CD14-positive monocyte (primary cell): ENCODE results near the gene HOXD4. TPM values are rescaled to one million over a fixed set of nuclear protein-coding genes. Genes with fewer than 3 reads are reported as not detected.

Source experiments
- DNase-seq, 3 donors: peaks; one replicate each; pipeline ENCODE4 v3.0.0-alpha.2; 2011 to 2022
- H2AFZ ChIP-seq: 2 replicates; pipeline ENCODE4 v1.6.0; 2012; ENCODE audit warnings: mild to moderate bottlenecking, low read depth, low read length, inconsistent platforms; ENCODE audit not compliant: insufficient read depth, poor library complexity, severe bottlenecking
- H3K27ac ChIP-seq, 2 donors: 1 replicate in 1 of 2; 2 replicates in 1 of 2; pipeline ENCODE4 v1.5.1; 2012 to 2013; ENCODE audit warnings: low read length in 2 of 2, control low read depth in 1 of 2, inconsistent platforms in 1 of 2, low read depth in 1 of 2, mild to moderate bottlenecking in 1 of 2
- H3K27me3 ChIP-seq, 2 donors: one replicate each; pipeline versions ENCODE4 v1.6.0 to v1.6.1; 2011 to 2013; ENCODE audit warnings: low read length in 2 of 2; ENCODE audit not compliant: control insufficient read depth in 2 of 2, insufficient read depth in 2 of 2
- H3K36me3 ChIP-seq, 2 donors: replicated peaks in 1 of 2; 1 replicate in 1 of 2; 2 replicates in 1 of 2; pipeline versions ENCODE4 v1.5.1 to v1.6.1; 2012 to 2013; ENCODE audit warnings: low read length in 2 of 2, control low read depth in 1 of 2, inconsistent platforms in 1 of 2, mild to moderate bottlenecking in 1 of 2; ENCODE audit not compliant: insufficient read depth in 2 of 2, control insufficient read depth in 1 of 2
- H3K4me1 ChIP-seq, 2 donors: 1 replicate in 1 of 2; 2 replicates in 1 of 2; pipeline versions ENCODE4 v1.5.1 to v1.6.1; 2012 to 2013; ENCODE audit warnings: low read length in 2 of 2, control low read depth in 1 of 2, inconsistent platforms in 1 of 2, mild to moderate bottlenecking in 1 of 2, moderate library complexity in 1 of 2; ENCODE audit not compliant: insufficient read depth in 2 of 2, control insufficient read depth in 1 of 2
- H3K4me2 ChIP-seq: replicated peaks from 2 replicates; pipeline ENCODE3; 2012; ENCODE audit warnings: low read length, moderate library complexity, mild to moderate bottlenecking; ENCODE audit not compliant: poor library complexity, severe bottlenecking; ENCODE audit errors: extremely low read depth
- H3K4me3 ChIP-seq, 3 experiments: fragments of 200-600 bp in 1 of 3; sonication (generic) in 1 of 3; replicated peaks in 1 of 3; 1 replicate in 2 of 3; 2 replicates in 1 of 3; pipeline ENCODE4 v1.5.1; 2011 to 2013; ENCODE audit warnings: low read length in 3 of 3, mild to moderate bottlenecking in 3 of 3, control low read depth in 2 of 3, low read depth in 2 of 3, inconsistent platforms in 1 of 3, moderate library complexity in 1 of 3
- H3K79me2 ChIP-seq: 2 replicates; pipeline ENCODE4 v1.6.0; 2012; ENCODE audit warnings: mild to moderate bottlenecking, control low read depth, inconsistent platforms, low read length, moderate library complexity; ENCODE audit not compliant: insufficient read depth
- H3K9ac ChIP-seq: 2 replicates; pipeline ENCODE4 v1.6.0; 2017; ENCODE audit warnings: low read length, mild to moderate bottlenecking; ENCODE audit not compliant: insufficient read depth, poor library complexity, severe bottlenecking
- H3K9me3 ChIP-seq, 2 donors: replicated peaks in 1 of 2; 1 replicate in 1 of 2; 2 replicates in 1 of 2; pipeline versions ENCODE4 v1.5.1 to v1.6.1; 2012 to 2013; ENCODE audit warnings: low read length in 2 of 2, control low read depth in 1 of 2; ENCODE audit not compliant: control insufficient read depth in 1 of 2, insufficient read depth in 1 of 2
- H4K20me1 ChIP-seq: 2 replicates; pipeline ENCODE4 v1.6.0; 2012; ENCODE audit warnings: mild to moderate bottlenecking, low read length, control low read depth, moderate library complexity; ENCODE audit not compliant: insufficient read depth
- H3K27ac Mint-ChIP-seq, 7 donors: one replicate each; pipeline ENCODE4 v1.8.0; 2020; ENCODE audit warnings: mild to moderate bottlenecking in 7 of 7, mixed read lengths in 7 of 7, moderate library complexity in 6 of 7, inconsistent platforms in 2 of 7
- H3K27me3 Mint-ChIP-seq, 3 donors: one replicate each; pipeline ENCODE4 v1.8.0; 2021 to 2022; ENCODE audit warnings: low read depth in 3 of 3, mild to moderate bottlenecking in 3 of 3, mixed read lengths in 3 of 3, moderate library complexity in 3 of 3, inconsistent platforms in 1 of 3
- H3K36me3 Mint-ChIP-seq, 2 donors: one replicate each; pipeline ENCODE4 v1.8.0; 2020; ENCODE audit warnings: mixed read lengths in 2 of 2, inconsistent platforms in 1 of 2, mild to moderate bottlenecking in 1 of 2
- H3K4me1 Mint-ChIP-seq: one replicate; pipeline ENCODE4 v1.8.0; 2020; ENCODE audit warnings: mild to moderate bottlenecking, mixed read lengths
- H3K4me3 Mint-ChIP-seq, 2 donors: one replicate each; pipeline ENCODE4 v1.8.0; 2020; ENCODE audit warnings: mild to moderate bottlenecking in 2 of 2, mixed read lengths in 2 of 2, moderate library complexity in 1 of 2
- H3K9me3 Mint-ChIP-seq, 7 donors: one replicate each; pipeline ENCODE4 v1.8.0; 2020 to 2022; ENCODE audit warnings: mixed read lengths in 7 of 7, mild to moderate bottlenecking in 6 of 7, moderate library complexity in 6 of 7, inconsistent platforms in 2 of 7
- CTCF ChIP-seq: fragments of 200-600 bp; IDR thresholded peaks from one replicate; pipeline ENCODE4 v1.8.0; 2022; ENCODE audit warnings: antibody characterized with exemption, mild to moderate bottlenecking
- WGBS: methylation state at CpG from one replicate; pipeline ENCODE4 v1.1.5; 2013; ENCODE audit warnings: missing lambda C conversion rate; ENCODE audit not compliant: insufficient coverage; 5-methylcytosine and 5-hydroxymethylcytosine counted together
- intact Hi-C, 2 donors: fragments of 100-400 bp; cut with micrococcal nuclease; formaldehyde crosslinking; loops; one replicate each; pipeline versions ENCODE4 v1.15.0 to v1.15.1; 2023
- polyA plus RNA-seq, 3 donors: library from polyadenylated mRNA; depleted of rRNA in 1 of 3; unstranded in 2 of 3; stranded (reverse) in 1 of 3; fragments of 300-500 nt in 2 of 3; fragments of >200 nt in 1 of 3; fragmentation: Illumina TruSeq in 2 of 3; gene quantifications; 1 replicate in 2 of 3; 2 replicates in 1 of 3; pipeline ENCODE4 v1.2.3, GENCODE V29; 2012 to 2021

The HOXD4 gene
- polyA plus RNA-seq, 3 donors, result not detected

- peak overlapping the region; percentile 72 for H3K4me2 ChIP-seq
- no peaks in the 10 kb centered on the region for H4K20me1 ChIP-seq
- WGBS, result 4% methylated on average over 40 of the region's 47 CpGs
- Mint-ChIP-seq H3K4me3 (peak overlapping the region; percentile 73 to 84), H3K9me3 (peaks cover 0 to 32% (median 25%) of the 10 kb centered on the region in 7 donors), H3K36me3 (peaks cover 2 to 12% of the 10 kb centered on the region in 2 donors), H3K27me3 (peaks cover 91 to 99% (median 95%) of the 10 kb centered on the region in 3 donors), H3K27ac (no peak overlapping the region), H3K4me1 (peaks cover 19% of the 10 kb centered on the region)
- H3K4me3 ChIP-seq, result peak overlapping the region in 2 of 3 experiments; percentile 11 to 68
- H3K36me3 ChIP-seq, result no peaks in the 10 kb centered on the region
- no peak overlapping the region for H3K27ac ChIP-seq
- peaks cover 6 to 64% of the 10 kb centered on the region in 2 donors for H3K9me3 ChIP-seq
- peaks cover 88 to 97% of the 10 kb centered on the region in 2 donors for H3K27me3 ChIP-seq
- TF ChIP-seq CTCF, result no peak
- peak in 1 of 3 donors; percentile 25 for DNase-seq
- H3K79me2 ChIP-seq, result no peaks in the 10 kb centered on the region
- peaks cover 5 to 12% of the 10 kb centered on the region in 2 donors for H3K4me1 ChIP-seq
- H3K9ac ChIP-seq, result no peak overlapping the region
- H2AFZ ChIP-seq, result peak overlapping the region; percentile 65
- intact Hi-C loops, result loop anchor here (5.0 kb wide), 2 partner anchors 40 to 1025 kb away; partner anchors contain the start of gene EVX2 (in 1 of the 2)
Observed at GRCh38 chr2:176122052-176122682, 29.2 kb upstream of the HOXD4 start.

- peak within 1 kb of the TSS; percentile 73 to 84 for H3K4me3 Mint-ChIP-seq
- intact Hi-C loops, result loop anchor here (5.0 kb wide), 2 partner anchors 41 to 1024 kb away; partner anchors contain the start of gene EVX2 (in 1 of the 2)
- peaks cover 0 to 30% (median 21%) of the 10 kb centered on the region in 7 donors for H3K9me3 Mint-ChIP-seq
- Histone ChIP-seq H2AFZ (peak within 1 kb of the TSS; percentile 65), H3K79me2 (no peaks in the 10 kb centered on the region), H3K9ac (no peak within 1 kb of the TSS), H3K4me1 (peaks cover 5 to 12% of the 10 kb centered on the region in 2 donors), H3K4me2 (peak within 1 kb of the TSS; percentile 72), H4K20me1 (no peaks in the 10 kb centered on the region), H3K27ac (no peak within 1 kb of the TSS), H3K36me3 (no peaks in the 10 kb centered on the region), H3K4me3 (peak within 1 kb of the TSS in 2 of 3 experiments; percentile 11 to 68), H3K27me3 (peaks cover 88 to 97% of the 10 kb centered on the region in 2 donors), H3K9me3 (peaks cover 3 to 64% of the 10 kb centered on the region in 2 donors)
- no peak within 1 kb of the TSS for H3K27ac Mint-ChIP-seq
- no peak for TF ChIP-seq CTCF
- peaks cover 0 to 11% of the 10 kb centered on the region in 2 donors for H3K36me3 Mint-ChIP-seq
- DNase-seq, result no peak
- 3% methylated on average over 84 of the region's 84 CpGs for WGBS
- H3K27me3 Mint-ChIP-seq, result peaks cover 91 to 99% (median 95%) of the 10 kb centered on the region in 3 donors
- H3K4me1 Mint-ChIP-seq, result peaks cover 19% of the 10 kb centered on the region
Observed at GRCh38 chr2:176122683-176123410, 28.5 kb upstream of the HOXD4 start, which contains the start of gene HOXD9. Gene HOXD9, plus strand, starts transcription at chr2:176122719. Its CDS starts 50 bp downstream, at chr2:176122769.
